HG03460 (cell line): ENCODE measurements around the gene LANCL2.
A peak's percentile ranks its signal among the peaks of the same experiment; 100 is the strongest.

Source experiments
- ATAC-seq: cut with Tn5 transposase; IDR thresholded peaks from one replicate; pipeline ENCODE4 v1.9.1; 2021; ENCODE audit not compliant: unreplicated experiment

LANCL2 gene

DNA sequence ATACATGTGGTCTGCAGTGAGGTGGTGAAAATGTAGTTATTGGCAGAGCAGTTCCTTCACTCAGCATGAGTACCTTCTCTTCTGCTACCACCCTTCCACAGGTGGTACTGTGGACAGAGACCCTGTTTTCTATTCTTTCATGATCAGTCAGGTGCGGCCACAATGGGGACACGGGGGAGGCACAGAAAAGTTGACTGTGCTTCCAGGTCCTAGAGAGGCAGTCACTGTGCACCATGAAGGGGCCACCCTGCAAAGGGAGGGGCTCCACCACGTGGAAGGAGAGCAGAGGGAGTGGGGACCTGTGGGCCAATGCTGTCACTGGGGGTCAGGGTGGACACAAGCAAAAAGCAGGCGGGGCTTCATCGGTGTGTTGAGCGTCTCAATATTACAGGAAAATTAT, 3.6 kb upstream of the LANCL2 start:
- no peak for ATAC-seq

DNA sequence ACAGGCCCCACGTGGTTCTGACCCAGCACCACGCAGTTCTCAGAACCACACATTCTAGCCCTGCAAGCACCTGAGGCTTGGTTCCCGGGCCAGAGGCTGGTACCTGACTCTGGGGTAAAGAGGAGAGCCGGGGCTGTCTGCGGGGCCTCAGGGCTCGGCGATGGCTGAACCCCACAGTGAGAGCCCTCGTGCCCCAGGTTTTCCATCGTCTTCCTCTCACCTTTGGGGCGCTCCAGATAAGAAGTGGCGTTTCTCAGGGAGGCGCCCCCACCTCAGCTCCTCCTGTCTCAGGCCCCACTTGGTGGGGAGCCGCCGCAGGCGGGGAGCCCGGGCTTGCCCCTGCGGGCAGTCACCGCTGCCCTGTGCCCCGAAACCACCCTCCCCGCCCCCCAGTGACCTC, 2.2 kb upstream of the LANCL2 start:
- ATAC-seq = no peak

DNA sequence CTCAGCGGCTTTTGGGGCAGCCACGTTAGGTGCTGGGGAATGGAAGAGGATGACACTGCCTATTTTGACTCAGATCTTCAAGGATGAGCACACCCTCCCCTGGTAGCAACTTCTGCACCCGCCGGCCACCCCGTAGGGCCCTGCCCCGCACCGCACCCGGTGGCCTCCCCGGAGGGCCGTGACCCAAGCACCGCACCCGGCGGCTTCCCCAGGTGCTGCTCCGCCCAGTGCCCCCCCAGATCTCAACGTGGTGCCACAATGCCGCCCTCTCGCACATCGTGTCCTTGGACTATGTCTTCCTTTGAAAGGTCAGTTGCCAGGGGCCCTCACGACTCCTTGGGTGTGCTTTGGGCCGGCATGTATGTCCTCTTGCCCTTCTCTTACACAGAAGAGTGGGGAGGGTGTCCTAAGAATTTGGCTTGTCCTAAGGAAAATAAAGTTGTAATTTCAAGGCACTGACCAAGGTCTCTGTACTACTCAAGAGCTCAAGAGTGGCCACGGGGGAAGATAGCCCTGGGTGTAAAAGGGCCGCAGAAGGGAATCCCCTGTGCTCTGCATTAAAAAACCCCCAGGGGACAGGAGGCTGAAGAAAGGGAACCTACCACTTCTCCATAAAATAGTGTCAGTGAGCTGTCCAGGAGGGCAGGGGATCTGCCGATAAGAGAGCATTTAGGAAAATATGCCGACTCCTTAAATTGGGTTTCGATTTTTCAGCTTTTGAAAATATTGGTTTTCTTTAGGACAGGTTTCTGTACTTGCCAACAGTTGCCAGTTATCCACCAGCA, 1.6 kb upstream of the LANCL2 start:
- no peak for ATAC-seq

GRCh38 chr7:55365675-55366460, 731 bp downstream of the LANCL2 start:
- peak; percentile 76 for ATAC-seq

GRCh38 chr7:55366461-55367070, 1.4 kb downstream of the LANCL2 start:
- peak; percentile 9 for ATAC-seq

DNA sequence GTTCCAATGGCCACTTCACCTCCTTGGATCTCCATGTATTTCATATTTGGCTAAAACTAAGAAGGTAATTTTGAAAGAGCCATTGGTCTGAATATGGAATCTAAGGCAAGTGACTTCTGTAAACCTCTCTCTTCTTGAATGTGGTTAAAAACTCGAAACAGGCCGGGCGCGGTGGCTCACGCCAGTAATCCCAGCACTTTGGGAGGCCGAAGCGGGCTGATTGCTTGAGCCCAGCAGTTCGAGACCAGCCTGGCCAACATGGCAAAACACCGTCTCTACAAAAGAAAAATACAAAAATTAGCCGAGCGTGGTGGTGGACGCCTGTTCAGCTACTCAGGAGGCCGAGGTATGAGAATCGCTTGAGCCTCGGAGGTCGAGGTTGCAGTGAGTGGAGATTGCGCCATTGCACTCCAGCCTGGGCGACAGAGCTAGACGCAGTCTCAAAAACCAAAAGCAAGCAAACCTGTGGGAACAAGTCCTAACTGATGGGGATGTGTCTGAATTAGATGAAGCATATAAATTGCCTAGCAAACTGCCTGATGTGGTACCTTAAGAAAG, 2.2 kb downstream of the LANCL2 start:
- ATAC-seq = no peak

GRCh38 chr7:55369427-55370400, 4.6 kb downstream of the LANCL2 start:
- ATAC-seq = no peak

DNA sequence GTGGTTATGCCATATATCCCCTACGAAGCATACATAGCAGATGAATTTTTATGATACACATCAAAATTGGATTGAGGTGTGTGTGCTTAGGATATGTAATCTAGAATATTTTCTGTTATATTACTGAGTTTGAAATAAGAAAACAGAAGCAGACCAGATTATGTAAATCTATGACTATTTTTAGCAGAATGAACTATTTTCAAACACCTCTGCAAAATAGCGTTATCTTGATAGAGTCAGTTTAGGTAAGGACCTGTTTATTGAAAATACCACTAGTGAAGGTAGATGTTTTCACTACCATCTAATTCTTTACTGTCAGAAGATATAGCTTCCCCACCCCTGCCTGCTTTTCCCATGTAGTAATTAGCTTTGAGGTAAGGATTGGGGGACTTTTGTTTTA, 9.1 kb downstream of the LANCL2 start:
- no peak for ATAC-seq

DNA sequence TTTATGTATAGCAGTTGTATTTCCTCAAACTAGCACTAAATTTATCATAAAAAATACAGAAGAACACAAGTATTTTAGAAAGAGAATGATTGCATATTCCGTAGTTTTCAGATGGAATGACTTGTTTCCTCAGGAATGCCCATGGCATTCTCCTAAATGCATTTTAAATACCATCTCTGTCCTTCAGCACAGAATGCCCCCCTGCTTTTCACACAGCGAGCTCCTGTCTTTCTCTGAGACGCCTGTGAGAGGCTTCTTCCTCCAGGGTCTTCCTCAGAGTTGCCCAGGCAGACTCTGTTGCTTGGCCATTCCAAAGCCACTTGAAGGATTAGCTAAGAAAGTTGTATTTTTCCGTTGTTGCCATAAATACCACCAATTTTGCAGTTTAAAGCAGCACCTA, 10.1 kb downstream of the LANCL2 start:
- no peak for ATAC-seq

GRCh38 chr7:55377162-55377817, 12.2 kb downstream of the LANCL2 start:
- ATAC-seq = no peak

DNA sequence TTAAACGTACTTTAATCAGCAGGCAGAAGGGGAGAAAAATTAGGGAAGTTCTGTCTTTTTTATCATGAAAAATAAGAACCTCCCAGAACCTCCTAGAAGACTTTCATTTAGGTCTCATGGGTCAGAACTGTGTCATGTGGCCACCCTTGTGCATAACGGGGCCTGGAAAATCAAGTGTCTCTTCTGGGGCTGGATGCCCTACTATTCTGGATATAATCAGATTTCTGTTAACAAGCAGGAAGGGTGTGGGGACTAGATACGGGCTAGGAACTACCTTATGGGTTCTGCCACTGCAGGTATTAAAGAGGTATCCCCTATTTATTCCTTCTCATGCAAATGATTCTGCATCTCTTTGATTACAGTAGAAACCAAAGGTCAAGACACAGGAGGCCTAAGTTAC, 14.1 kb downstream of the LANCL2 start:
- ATAC-seq = no peak

GRCh38 chr7:55381189-55381588, 16.1 kb downstream of the LANCL2 start:
- no peak for ATAC-seq

DNA sequence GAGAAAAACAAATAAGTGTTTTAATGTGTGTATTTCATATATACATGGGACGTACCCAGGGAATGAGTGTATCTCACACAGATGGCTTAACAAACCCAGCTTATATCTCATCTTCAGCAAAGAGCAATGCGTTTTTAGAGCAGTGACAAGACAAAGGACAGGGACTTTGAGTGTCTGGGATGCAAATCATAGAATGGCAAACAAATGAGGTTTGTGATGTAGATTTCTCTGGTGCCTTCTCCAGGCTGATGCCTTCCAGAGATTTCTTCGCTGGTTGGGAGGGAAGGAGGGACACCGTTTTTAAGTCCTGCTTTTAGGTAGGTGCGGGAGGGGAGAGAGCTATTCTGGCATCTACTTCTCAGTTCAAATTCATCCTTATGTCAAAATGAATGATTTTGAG, 16.6 kb downstream of the LANCL2 start:
- ATAC-seq = no peak

DNA sequence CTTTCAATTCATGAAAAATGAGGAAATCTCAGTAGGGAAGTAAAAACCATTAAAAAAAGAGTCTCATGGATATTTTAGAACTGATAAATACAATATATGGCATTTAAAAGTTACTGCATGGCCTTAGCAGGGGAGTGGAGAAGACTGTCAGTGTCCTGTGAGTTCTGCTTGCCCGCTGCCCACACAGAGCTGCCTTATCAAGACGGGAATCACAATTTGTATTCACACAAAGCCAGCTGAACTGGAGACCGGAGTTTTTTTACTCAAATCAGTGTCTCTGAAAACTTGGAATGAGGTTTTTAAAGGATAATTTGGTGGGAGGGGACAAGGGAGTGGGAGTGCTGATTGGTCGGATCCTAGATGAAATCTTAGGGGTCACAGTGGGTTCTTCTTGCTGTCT, 17.1 kb downstream of the LANCL2 start:
- no peak for ATAC-seq

DNA sequence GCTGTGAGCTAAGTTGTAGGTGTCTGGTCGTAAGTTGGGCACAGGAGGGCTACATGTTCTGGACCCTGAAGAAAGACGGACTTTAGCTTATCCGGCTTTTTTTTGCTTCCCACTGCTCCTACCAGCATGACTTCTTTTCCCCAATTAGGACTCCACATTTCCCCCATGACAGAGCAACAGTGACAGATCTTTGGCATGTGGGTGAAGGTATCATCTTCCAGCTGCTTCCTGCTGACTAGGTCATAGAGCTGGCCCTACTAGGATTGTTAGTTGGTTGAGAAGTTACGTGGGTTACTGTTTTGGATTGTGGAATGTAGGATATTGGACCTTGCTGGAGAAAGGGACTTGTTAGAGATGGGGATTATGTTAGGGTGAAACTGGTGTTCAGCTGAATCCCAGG, 21.4 kb downstream of the LANCL2 start:
- ATAC-seq = no peak

GRCh38 chr7:55387062-55387965, 22.2 kb downstream of the LANCL2 start:
- no peak for ATAC-seq

- no peak for ATAC-seq
Measured at GRCh38 chr7:55396233-55396785, 31.2 kb downstream of the LANCL2 start.

DNA sequence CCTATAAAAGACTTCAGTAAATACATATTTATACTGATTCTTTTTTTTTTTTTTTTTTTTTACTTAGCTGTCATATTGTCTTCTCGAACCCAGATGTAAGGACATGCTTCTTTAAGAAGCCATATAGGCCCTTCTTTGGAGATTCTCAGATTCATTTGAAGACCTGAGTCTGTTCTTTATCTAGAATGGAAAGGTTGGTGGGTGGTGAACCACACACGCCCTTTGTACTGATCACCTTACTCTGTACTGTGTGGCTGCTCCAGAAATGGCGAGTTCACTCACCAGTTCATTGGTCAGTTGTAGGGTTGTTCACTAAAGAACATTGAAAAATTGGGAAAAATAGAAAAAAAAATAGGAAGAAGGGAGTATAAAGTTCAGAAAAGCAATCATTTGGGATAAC, 32.5 kb downstream of the LANCL2 start:
- ATAC-seq = no peak

DNA sequence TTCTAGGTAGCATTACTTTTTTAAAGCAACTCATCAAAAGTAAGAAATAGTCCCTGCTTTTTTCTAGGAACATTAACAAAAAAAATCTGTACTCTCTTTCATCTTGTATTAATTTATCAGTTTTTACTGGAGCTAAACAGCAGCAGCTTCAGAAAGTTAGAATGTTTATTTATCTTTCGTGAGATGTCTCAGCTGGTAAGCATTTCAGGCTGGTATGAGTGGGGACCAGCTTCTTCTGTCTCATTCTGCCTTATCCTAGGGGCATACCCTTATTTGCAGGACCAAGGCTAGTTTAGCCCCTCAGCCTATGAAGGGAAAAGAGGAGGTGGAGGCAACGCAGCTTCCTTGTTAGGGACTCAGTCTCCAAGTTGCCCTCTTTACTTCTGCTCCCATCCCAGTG, 35.1 kb downstream of the LANCL2 start:
- ATAC-seq = no peak
